H4 (cell line): ENCODE measurements around the gene H6PD. TPM values are rescaled to one million over a fixed set of nuclear protein-coding genes. Genes with fewer than 3 reads are reported as not detected.

ENCODE experiments used
- DNase-seq: peaks from one replicate; pipeline ENCODE4 v3.0.0-alpha.2; 2015; ENCODE audit warnings: low spot score
- total RNA-seq: library from RNA; depleted of rRNA; stranded (reverse); fragments of >200 nt; shearing (Covaris generic); gene quantifications from 2 replicates; pipeline ENCODE4 v1.2.3, GENCODE V29; 2014

H6PD gene
- total RNA-seq, 1 experiment from 2014 or later, result 10.0 TPM

DNA sequence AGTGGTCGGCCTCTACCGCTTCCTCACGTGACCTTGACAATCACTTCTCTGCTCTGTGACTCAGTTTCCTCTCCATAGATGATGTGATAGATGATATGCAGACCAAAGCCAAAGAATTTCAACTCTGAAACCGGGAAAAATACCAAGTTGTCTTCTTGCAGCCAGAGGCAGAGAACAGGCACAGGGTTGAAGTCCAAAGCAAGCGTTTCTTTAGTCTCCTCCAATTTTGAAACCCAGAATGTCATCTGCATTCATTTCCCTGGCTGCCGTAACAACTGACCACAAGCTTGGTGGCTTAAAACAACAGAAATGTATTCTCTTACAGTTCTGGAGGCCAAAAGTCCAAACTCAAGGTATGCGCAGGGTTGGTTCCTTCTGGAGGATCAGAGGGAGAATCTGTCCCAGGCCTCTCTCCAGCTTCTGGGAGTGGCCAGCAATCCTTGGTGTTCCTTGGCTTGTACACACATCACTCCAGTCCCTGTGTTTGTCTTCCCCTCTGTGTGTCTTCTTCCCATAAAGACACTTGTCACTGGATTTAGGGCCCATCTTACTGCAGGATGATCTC lies 30.3 kb upstream of the H6PD start:
- no peak for DNase-seq

DNA sequence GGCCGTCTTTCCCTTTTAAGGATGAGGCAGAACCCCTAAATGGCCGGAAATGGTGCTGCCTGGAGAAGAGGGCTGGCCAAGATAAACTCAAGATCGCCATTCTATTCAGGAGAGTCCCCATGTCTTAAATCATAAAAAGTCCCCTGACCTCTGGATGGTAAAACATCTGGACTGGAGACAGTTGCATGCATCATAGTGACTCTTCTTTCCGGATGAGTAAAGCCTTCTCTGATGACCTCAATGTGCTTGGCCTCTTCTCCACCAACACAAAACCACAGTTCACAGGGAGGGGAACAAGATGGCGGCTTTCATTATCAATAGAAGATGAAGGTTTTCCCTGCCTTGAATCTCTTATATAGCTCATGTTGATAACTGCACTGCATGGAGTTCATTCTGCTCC lies 27.5 kb upstream of the H6PD start:
- DNase-seq, result no peak

DNA sequence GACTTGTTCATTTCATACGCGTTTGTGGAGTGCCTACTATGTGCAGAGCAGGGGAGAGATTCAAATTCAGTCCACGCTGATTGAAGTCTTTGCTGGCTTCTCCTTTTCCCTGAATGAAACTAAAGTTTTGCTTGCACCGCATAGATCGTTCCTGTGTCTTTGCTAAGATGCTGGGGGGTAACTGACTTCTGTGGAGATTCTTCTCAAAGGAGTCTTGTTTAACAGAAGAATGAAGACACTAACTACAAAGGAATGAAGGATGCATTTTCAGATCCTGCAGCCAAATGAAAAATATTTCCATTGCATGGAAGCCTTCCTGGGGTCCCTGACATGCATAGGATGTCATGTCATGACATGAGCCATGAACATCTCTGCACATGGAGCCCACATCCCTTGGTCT lies 26.9 kb upstream of the H6PD start:
- no peak for DNase-seq

DNA sequence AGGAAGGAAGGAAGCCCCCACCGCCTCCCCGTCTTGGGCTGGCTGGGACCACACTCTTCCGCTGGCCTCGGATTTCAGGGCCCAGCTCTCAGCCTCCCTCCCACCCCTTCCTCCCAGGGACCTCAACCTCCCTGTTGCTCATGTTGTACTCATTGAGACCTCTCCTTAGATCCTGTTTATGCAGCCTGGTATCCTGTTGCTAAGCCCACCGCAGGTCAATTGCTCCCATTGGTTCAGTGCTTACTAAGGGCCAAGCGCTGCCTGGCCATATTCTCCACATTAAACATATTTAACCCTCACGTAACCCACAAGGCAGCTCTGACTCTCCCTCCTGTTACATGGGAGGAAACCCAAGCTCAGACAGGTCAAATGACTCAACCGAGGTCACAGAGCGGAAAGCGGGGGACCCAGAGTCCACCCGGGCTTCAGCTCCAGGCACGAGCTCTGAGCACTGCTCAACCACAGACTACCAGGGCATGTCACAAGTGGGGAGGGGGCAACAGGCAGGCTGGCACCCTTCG lies 23.2 kb upstream of the H6PD start:
- DNase-seq, result no peak

DNA sequence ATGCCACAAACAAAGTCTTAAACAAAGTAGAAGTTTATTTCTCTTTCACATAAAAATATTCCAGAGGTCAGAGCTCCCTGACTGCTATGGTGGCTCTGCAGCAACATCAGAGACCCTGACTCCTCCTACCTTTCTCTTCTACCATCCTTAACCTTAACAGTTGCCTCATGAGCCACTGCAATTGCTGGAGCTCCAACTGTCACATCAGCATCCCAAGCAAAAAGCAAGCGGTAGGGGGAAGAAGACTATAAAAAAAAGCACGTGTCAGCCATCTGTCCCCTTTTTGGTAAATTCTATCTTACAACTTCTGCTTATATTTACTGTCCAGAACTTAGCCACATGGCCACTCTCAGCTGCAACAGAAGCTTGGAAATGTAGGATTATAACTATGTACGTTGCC lies 21.8 kb upstream of the H6PD start:
- no peak for DNase-seq

DNA sequence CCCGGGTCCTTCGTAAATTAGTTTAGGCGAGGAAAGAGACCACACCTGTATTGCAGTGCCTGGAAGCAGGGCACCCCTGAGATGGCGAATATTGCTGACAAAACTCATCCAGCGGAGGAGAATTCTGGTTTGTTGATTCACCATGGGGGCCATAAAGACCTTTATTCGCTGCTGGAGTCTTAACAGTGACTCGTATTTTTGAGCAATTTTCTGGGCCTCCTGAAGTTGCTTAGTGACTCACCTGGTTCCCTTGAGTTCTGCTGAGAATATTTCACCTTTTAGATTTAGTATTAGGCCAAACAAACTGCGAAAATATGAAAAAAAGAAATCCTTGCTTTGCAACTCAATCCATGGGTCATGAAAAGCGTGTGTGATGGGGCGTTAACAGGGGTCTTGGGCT lies 20.6 kb upstream of the H6PD start:
- no peak for DNase-seq

DNA sequence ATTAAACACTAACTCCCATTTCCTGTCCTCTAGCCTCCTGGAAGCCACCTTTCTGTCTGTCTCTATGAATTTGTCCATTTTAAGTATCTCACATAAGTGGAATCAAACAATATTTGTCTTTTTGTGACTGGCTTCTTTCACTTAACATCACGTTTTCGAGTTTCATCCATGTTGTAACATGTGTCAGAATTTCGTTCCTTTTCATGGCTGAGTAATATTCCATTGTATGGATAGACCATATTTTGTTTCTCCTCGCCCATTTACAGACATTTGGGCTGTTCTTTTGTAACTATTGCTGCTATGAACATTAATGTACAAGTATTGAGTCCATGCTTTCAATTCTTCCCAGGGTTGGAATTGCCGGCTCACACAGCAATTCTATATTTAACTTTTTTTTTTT lies 15.7 kb upstream of the H6PD start:
- no peak for DNase-seq

DNA sequence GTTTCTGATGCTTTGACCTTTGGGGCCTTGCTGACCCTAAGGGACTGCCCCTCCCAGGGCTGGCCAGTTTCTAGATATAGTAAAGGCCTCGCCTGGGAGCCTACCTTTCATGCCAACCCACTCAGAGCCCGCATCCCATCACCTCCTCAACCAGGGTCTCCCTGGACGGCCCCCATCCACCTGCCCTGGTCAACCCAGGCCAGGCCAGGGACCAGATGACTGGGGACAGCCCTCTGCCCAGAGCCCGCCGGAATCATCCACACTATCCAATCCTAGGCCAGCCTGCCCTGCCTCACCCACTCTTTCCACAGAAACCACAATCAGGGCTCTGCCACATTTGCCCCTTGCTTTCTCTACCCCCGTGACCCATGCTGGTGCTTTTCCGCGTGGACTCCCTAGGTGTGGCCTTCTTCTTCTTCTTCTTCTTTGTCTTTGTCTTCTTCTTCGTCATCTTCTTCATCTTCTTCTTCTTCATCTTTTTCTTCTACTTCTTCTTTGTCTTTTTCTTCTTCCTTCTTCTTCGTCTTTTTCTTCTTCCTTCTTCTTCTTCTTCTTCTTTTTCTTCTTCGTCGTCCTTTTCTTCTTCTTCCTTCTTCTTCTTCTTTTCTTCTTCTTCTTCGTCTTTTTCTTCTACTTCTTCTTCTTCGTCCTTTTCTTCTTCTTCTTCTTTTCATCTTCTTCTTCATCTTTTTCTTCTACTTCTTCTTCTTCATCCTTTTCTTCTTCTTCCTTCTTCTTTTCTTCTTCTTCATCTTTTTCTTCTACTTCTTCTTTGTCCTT lies 11.5 kb upstream of the H6PD start:
- no peak for DNase-seq

DNA sequence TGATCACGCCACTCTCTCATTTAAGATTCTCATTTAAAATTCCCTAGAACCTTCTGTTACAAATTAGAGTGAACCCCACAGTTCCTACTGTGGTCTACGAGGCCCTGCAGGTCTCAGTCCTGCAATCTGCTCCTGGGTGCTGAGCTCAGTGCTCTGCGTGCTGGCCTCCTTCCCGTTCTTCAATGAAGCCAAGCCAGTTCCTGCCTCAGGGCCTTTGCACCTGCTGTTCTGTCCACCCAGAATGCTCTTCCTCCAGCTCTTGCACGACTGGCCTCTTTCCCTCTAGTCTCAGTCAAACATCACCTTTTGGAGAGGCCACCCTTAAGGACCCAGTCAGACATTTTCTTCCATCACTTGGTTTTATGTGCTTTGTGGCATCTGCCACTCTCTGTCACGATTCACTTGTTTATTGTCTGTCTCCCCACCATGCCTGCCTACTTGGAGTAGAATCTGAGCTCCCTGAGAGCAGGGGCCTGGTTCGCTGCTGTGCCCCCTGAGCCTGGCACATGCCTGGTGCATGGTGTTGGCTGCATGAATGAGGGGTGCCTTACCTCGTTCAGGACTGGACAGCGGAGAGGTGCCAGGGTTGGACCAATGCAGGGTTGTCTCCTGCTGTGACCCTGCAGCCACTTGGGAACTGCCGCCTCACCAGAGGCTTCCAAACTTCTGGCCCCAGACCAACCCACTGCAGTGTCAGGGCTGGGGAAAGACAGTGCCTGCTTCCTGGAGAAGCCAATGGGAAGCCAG lies 9.7 kb upstream of the H6PD start:
- no peak for DNase-seq

DNA sequence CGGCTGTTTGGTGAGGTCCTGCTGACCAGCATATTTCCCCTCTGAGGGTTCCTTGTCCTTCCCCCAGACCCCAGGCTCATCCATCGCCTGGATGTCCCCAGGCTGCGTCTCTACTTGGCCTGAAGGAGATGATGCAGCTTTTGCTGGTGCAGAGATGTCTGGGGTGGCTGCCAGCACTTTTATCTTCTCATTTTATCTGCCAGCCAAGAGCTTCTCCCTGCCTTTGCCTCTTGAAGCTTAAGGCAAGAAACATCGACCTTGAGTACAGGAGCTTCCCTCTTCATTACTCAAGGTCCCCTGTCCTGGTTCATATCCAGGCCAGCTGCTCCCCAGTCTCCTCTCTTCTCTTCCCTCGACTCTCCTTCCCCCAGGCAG lies 9.2 kb upstream of the H6PD start:
- DNase-seq, result no peak

DNA sequence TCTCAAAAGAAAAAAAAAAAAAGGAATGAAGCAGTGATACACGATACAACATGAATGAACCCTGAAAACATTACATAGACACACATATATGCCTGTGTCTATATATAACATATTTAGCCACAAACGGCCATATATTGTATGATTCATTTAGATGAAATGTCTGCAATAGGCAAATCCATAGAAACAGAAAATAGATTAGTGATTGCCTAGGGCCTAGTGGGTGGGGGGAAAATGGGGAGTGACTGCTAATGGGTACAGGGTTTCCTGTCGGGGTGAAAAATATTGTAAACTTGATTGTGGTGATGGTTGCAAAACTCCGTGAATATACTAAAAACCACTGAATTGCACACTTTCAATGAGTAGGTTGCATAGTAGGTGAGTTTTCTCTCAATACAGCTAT lies 6.0 kb upstream of the H6PD start:
- DNase-seq, result no peak

DNA sequence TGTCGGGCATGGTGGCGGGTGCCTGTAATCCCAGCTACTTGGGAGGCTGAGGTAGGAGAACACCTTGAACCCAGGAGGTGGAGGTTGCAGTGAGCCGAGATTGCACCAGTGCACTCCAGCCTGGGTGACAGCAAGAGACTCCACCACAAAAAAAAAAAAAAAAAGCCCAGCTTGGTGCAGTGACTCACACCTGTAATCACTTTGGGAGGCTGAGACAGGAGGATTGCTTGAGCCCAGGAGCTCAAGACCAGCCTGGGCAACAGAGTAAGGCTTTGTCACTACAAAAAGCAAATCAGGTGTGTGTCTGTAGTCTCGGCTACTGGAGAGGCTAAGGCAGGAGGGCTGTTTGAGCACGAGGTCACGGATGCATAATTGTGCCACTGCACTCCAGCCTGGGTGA lies 5.0 kb upstream of the H6PD start:
- no peak for DNase-seq

DNA sequence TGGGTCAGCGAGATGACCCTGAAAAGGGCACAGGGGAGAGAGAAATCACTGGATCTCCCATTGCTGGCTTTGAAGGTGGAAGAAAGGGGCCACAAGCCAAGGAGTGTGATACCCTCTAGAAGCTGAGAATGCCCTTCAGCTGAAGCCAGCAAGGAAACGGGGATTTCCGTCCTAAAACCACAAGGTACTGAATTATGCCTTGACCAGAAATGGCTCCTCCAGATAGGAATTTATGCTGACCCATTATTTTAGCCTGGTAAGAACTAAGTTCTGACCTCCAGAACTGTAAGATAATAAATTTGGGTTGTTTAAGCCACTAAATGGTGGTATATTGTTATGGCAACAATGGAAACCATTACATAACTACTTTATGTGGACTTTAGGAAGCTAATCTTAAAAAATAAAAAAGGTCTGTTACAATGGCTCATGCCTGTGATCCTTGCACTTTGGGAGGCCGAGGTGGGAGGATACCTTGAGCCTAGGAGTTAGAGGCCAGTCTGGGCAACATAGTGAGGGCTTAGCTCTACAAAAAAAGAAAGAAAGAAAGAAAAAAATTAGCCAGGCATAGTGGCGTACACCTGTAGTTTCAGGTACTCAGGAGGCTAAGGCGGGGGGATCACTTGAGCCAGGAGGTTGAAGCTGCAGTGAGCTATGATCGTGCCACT lies 3.6 kb upstream of the H6PD start:
- DNase-seq, result no peak

DNA sequence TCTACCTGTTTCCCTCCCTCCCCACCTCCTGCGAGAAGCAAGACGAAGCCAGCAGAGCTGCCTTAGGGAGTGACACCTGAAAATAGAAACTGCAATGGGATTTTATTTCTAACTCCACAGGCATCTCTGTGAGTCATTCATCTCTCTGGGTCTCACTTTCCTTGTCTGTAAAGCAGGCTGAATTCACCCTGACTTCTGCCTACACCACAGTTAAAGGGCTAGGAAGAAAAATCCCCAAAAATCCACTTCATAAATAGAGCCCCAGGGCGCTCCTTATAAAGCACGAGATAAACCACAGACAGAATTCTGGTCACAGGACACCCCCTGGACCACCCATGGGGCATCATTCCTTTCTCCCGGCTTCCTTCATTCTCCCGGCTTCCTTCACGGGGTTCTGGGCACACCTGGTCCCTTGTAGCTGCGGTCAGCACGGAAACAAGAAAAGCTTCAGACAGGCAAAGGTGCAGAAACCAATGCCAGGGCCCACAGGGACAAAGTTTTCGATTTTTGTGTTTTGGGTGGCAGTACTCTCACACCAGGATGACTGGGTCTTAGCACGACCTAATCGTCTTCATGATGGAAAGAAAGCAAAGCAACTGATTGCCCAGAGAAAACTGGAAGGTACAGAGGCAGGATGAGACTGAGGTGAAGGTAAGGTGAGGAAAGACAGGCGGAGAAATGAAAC lies 2.8 kb upstream of the H6PD start:
- no peak for DNase-seq

DNA sequence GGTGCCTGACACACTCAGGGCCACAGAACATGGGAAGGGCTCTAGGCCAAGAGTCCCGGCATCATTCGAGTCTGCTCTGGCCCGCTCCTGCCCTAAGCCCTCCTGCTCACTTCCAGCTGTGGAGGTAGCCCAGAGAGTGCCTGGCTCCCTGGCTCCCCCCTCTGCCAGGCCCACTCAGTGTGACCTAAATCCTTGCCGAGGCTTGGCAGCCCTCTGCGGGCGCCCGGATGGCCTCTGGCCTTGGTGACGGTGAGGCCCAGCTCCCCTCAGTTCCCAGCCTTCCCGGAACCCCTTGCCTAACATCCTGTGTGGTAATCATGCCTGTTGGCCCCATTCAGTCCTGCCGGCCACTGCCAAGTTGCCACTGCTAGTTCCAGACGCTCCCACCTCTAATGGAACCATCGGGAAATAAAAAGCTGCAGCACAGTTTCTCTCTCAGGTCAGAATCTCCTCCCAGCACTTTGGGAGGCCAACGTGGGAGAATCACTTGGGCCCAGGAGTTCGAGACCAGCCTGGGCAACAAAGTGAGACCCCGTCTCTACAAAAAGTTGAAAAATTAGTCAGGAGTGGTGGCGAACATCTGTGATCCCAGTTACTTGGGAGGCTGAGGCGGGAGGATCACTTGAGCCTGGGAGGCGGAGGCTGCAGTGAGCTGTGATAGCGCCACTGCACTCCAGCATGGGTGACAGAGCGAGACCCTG lies 1.2 kb upstream of the H6PD start:
- no peak for DNase-seq

DNA sequence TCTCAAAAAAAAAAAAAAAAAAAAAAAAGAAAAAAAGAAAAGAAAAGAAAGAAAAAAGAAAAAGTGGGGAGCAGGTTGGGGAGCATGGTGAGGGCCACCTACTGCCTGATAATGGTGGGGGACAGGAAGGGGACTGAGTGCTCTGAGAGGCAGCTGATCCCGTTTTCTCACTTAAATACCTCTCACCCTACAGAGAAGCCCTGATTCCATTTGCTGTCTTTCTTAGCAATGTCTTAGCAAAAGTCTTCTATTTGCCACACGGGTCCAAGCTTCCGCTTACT lies 692 bp upstream of the H6PD start:
- DNase-seq, result no peak

DNA sequence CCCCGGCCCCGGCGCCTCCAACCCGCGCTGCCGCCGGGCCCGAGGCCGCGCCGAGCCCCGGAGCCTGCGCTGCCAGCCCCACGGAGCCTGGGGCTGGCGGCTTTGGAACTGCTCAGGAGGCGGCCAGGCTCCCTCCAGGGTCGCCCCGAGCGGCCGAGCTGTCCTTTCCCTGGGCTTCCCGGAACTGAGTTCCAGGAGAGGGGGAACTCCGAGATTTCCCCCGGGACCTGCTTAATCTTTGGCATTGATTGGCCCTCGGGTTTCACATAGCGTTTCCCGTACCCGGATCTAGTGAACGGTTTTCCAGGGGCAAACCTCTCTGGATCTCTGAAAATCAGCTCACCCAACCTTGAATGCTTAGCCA lies 504 bp downstream of the H6PD start:
- no peak for DNase-seq

DNA sequence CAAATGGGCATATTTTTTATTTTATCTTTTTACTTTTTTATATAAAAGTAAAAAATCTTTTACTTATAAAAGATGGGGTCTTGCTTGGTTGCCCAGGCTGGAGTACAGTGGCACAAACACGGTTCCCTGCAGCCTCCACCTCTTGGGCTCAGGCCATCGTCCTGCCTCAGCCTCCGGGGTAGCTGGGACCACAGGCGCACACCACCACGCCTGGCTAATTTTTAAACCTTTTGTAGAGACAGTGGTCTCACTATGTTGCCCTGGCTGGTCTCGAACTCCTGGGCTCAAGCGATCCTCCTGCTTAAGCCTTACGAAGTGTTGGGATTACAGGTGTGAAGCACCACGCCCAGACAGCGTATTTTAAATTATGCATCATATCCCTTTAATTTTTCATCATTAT lies 986 bp downstream of the H6PD start:
- no peak for DNase-seq

DNA sequence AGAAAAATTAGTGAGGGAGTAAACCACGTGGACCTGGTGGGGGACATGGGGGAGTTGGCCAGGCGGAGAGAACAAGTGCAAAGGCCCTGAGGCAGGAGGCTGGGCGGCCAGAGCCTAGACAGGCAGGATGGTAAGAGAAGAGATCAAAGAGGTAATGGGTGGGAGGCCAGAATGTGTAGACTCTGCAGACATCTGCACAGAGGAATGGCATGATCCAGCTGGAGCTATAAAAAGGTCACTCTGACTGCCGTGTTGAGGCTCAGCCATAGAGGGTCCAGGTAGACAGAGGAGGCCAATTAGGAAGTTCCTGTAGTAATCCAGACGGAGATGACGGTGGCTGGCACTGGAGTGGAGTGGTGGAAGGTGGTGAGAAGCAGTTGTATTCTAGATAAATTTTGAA lies 3.6 kb downstream of the H6PD start:
- DNase-seq, result no peak

DNA sequence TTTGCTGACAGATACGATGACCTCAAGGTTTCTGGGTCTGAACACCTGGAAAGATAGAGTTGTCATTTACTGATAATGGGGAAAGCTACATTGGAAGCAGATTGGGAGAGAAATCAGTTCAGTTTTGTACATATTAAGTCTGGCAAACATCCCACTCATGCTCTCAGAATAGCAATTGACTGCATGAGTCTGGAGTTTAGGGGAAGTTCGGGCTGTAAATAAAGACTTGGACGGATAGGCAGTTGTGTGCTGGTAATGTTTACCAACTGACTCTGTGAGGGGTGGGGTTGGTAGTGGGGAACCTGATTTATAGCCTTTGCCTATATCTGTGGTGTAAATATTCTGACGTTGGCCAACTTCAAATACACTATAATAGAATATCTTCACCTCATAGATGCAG lies 4.0 kb downstream of the H6PD start:
- no peak for DNase-seq

DNA sequence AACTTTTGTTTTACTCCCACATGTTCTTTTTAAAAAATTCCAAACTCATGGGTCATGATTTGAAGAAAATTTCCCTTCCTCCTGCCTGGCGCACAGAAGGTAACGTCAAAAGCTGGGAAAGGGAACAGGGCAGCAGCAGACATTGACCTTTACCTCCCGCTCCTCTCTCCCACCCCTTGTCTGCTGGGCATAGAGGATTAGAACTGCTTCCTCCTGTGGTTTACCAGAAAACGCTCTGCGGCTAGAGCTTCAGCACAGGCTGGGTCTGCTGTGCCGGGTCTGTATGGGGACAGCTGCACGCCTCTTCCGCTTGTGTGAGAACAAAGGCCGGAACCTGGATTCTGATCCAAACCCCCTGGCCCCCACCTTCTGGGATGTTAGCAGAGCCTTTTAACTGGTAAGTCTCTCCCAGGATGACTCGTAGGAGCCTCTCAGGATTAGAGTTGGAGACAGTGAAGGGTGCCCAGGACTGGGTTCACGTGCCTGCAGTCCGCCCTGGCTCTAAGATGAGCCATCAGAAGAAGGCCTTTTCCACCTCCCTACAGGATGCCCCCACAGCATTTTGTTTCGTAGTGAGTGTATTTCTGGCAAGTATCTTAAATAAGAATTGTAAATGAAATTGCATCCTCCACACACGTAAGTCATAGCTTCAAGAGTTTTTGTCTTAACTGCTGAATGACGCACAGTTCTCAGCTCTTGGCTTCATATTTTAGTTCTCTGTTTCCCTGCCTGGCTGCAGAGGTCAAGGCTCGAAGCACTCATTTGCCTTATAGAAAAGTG lies 5.2 kb downstream of the H6PD start:
- peak; percentile 31 for DNase-seq
